ENCODE results near the gene ZGPAT. TPM values are rescaled to one million over a fixed set of nuclear protein-coding genes. Genes with fewer than 3 reads are reported as not detected.

ZGPAT gene
- total RNA-seq, 2 donors from 2014 or later, result 27.2 to 41.4 TPM

DNA sequence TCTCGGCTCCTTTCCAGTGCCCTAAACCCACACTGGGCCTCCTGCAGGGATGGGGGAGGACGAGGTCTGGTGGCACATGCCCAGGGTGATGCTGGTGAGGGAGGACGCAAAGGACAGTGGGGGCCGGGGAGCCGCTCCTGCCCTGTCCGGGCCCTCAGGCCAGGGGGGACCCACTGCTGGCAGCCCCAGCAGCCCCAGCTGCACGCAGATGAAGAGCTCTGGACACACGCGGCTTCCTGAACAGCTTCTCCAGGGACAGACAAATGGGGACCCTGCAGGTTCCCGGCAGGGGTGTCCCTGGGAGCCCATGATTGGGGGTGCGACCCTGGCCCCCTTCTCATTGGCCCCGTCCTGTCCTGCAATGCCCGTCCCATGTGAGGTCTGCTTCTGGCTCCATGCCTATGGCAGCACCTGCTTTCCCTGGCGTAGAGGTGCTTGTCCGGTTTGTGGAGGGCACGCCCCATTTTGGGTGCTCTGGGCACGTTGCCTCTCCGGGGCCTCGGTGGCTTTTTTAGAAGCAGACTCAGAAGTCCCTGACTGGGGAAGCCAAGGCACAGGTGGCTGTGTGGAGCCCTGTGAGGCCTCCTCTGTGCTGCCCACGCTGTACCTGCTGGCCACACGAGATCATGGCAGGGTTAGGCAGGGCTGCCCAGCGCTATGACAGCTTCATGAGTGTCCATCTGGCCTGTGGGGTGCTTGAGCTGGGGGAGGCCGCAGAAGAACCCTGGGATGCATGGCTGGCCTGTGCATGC, 26.8 kb upstream of the ZGPAT start:
- no peak overlapping the region for H3K9ac ChIP-seq (ENCODE audit: low read depth in 2 of 2, low read length in 2 of 2)
- TF ChIP-seq, protein P1, sequence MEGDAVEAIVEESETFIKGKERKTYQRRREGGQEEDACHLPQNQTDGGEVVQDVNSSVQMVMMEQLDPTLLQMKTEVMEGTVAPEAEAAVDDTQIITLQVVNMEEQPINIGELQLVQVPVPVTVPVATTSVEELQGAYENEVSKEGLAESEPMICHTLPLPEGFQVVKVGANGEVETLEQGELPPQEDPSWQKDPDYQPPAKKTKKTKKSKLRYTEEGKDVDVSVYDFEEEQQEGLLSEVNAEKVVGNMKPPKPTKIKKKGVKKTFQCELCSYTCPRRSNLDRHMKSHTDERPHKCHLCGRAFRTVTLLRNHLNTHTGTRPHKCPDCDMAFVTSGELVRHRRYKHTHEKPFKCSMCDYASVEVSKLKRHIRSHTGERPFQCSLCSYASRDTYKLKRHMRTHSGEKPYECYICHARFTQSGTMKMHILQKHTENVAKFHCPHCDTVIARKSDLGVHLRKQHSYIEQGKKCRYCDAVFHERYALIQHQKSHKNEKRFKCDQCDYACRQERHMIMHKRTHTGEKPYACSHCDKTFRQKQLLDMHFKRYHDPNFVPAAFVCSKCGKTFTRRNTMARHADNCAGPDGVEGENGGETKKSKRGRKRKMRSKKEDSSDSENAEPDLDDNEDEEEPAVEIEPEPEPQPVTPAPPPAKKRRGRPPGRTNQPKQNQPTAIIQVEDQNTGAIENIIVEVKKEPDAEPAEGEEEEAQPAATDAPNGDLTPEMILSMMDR (IDR thresholded peaks at IDR 0.05), result no peak
- H3K27ac ChIP-seq, result peak overlapping the region; percentile 79
- H3K36me3 ChIP-seq, result no peaks in the 10 kb centered on the region
- intact Hi-C loops (cut with DNase I), result no loop called here
- H3K4me1 ChIP-seq, result peaks cover 5% of the 10 kb centered on the region
- H3K27me3 ChIP-seq, result no peaks in the 10 kb centered on the region
- no peak for DNase-seq
- H3K9me3 ChIP-seq, result no peaks in the 10 kb centered on the region
- no peak overlapping the region for H3K4me3 ChIP-seq

DNA sequence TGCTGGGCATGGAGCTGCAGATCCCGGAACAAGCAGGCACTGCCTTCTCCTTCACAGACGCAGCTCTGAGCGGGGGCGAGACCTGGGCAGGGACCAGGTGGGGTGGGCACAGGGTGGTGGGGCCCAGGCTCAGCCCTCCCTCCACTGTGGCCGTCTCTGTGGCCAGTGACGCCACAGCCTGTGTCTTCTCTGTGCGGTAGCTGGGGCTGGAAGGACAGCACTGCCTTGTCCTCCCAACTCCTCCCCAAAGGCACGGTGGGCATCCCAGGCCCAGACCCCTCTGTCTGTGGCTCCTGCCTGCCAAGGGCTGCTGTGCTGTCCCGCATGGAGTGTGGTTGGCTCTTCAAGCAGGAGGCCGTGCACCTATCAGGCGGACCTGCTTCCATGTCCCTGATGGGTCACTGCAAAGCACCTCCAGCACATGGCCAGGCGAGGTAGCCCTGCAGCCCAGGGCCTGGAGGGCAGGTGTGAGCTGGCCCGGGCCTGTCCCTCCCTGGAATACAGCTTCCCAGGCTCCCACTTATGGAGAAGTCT, 26.2 kb upstream of the ZGPAT start:
- Histone ChIP-seq H3K9ac (ENCODE audit: low read depth in 2 of 2, low read length in 2 of 2) (no peak overlapping the region), H3K9me3 (no peaks in the 10 kb centered on the region), H3K36me3 (no peaks in the 10 kb centered on the region), H3K27me3 (no peaks in the 10 kb centered on the region), H3K27ac (peak overlapping the region; percentile 79), H3K4me3 (no peak overlapping the region), H3K4me1 (peaks cover 10% of the 10 kb centered on the region)
- TF ChIP-seq, protein P1 (IDR thresholded peaks at IDR 0.05), result no peak
- intact Hi-C loops (cut with DNase I), result no loop called here
- no peak for DNase-seq

GRCh38 chr20:63682384-63683139, 25.3 kb upstream of the ZGPAT start:
- DNase-seq, result no peak
- no peak overlapping the region for H3K9ac ChIP-seq (ENCODE audit: low read depth in 2 of 2, low read length in 2 of 2)
- H3K4me3 ChIP-seq, result no peak overlapping the region
- no peaks in the 10 kb centered on the region for H3K36me3 ChIP-seq
- H3K27me3 ChIP-seq, result no peaks in the 10 kb centered on the region
- H3K27ac ChIP-seq, result peak overlapping the region; percentile 79
- H3K9me3 ChIP-seq, result no peaks in the 10 kb centered on the region
- intact Hi-C loops (cut with DNase I), result no loop called here
- TF ChIP-seq, protein P1 (IDR thresholded peaks at IDR 0.05), result no peak
- peaks cover 16% of the 10 kb centered on the region for H3K4me1 ChIP-seq

- Histone ChIP-seq H3K4me1 (peaks cover 18% of the 10 kb centered on the region), H3K27me3 (no peaks in the 10 kb centered on the region), H3K9ac (ENCODE audit: low read depth in 2 of 2, low read length in 2 of 2) (peak overlapping the region; percentile 20 to 35), H3K9me3 (no peaks in the 10 kb centered on the region), H3K4me3 (no peak overlapping the region), H3K36me3 (no peaks in the 10 kb centered on the region), H3K27ac (peak overlapping the region; percentile 82)
- intact Hi-C loops (cut with DNase I), result no loop called here
- DNase-seq, result no peak
- TF ChIP-seq, protein P1 (IDR thresholded peaks at IDR 0.05), result no peak
Observed at GRCh38 chr20:63685269-63686026, 22.4 kb upstream of the ZGPAT start.

- intact Hi-C loops (cut with DNase I), result no loop called here
- Histone ChIP-seq H3K9ac (ENCODE audit: low read depth in 2 of 2, low read length in 2 of 2) (peak overlapping the region; percentile 20 to 35), H3K36me3 (no peaks in the 10 kb centered on the region), H3K27me3 (no peaks in the 10 kb centered on the region), H3K9me3 (no peaks in the 10 kb centered on the region), H3K4me3 (no peak overlapping the region), H3K4me1 (peaks cover 21% of the 10 kb centered on the region), H3K27ac (peak overlapping the region; percentile 82)
- TF ChIP-seq, protein P1 (IDR thresholded peaks at IDR 0.05), result no peak
- DNase-seq, result no peak
Observed at GRCh38 chr20:63686094-63686491, 21.7 kb upstream of the ZGPAT start.
